ENCODE data around the gene FBLN5. TPM values are rescaled to one million over a fixed set of nuclear protein-coding genes. Genes with fewer than 3 reads are reported as not detected.

FBLN5 gene
- total RNA-seq, 2 donors from 2014 or later = 3.0 to 5.6 TPM

DNA sequence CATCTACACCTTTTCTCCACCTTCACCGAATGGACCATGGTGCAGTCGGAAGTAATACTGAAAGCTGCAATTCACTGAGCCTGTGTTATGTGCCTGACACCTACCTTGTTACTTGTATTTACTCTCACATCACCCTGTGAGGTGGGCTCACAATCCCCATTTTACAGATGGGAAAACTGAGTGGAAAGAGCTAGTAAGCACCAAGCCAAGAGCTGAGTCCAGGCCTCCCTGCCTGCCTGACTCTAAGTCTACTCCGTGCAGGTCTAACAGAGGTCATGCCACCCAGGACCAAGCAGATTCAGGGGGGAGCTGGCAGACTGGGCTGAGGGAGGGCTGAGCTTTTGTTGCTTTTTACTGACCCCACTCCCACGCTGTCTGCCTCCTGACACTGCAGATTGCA lies 51.1 kb downstream of the FBLN5 start:
- no peaks in the 10 kb centered on the region for H3K9me3 Mint-ChIP-seq
- ATAC-seq (replicated peaks in 1 of 2) (no peak), DNase-seq (no peak)
- H3K4me1 Mint-ChIP-seq (ENCODE audit: low read depth) = peaks cover 29% of the 10 kb centered on the region
- no peak overlapping the region for H3K27ac Mint-ChIP-seq
- H3K27me3 Mint-ChIP-seq (ENCODE audit: low read depth) = no peaks in the 10 kb centered on the region
- H3K36me3 Mint-ChIP-seq (ENCODE audit: insufficient read depth in 2 of 2) = no peaks in the 10 kb centered on the region
- no peak overlapping the region for H3K4me3 Mint-ChIP-seq

DNA sequence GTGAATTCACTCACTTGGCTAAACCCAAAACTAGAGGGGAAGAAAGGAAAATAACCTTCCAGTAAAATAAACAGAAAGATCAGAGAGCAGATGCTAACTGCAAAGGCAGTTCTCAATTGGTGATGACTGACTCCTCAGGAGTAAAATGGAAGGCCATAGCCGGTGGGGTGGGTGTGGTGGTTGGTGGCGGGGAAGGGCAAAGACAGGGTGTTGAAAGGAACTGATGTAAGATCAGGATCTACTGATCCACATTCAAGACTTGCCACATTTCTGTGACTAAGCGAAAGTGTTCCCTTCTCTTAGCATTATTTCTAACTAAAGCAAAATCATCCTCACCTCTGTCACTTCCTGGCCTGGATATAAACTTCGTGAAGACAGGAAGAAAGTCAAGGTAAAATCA lies 53.8 kb downstream of the FBLN5 start:
- Mint-ChIP-seq H3K36me3 (ENCODE audit: insufficient read depth in 2 of 2) (no peaks in the 10 kb centered on the region), H3K4me1 (ENCODE audit: low read depth) (peaks cover 47% of the 10 kb centered on the region), H3K9me3 (no peaks in the 10 kb centered on the region), H3K4me3 (peak overlapping the region in 1 of 2 donors; percentile 58), H3K27ac (peak overlapping the region; percentile 87), H3K27me3 (ENCODE audit: low read depth) (no peaks in the 10 kb centered on the region)
- DNase-seq (peak; percentile 47 to 49), ATAC-seq (replicated peaks in 1 of 2) (peak; percentile 63 to 72)

DNA sequence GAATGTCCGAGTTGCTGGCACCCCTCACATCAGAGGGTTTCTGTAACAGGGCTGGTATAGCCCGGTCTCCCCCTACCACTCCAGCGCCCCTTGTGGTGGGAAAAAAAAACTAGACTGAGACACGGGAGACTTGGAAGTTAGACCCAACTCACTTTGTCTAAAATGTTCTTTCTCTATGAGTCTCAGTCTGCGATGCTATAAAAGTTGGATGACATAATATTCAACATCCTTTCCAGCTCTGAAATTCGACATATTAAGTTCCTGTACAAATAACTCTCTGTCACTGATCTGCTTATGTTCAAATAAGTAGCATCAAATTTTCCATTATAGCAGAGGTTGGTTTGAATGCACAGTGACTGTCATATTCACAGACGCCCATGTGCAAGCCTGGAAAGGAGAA lies 54.5 kb downstream of the FBLN5 start:
- Mint-ChIP-seq H3K27me3 (ENCODE audit: low read depth) (no peaks in the 10 kb centered on the region), H3K4me3 (peak overlapping the region in 1 of 2 donors; percentile 58), H3K9me3 (no peaks in the 10 kb centered on the region), H3K36me3 (ENCODE audit: insufficient read depth in 2 of 2) (no peaks in the 10 kb centered on the region), H3K4me1 (ENCODE audit: low read depth) (peaks cover 47% of the 10 kb centered on the region), H3K27ac (peak overlapping the region; percentile 87)
- peak; percentile 53 to 60 for ATAC-seq (replicated peaks in 1 of 2)
- DNase-seq = peak; percentile 47 to 59

DNA sequence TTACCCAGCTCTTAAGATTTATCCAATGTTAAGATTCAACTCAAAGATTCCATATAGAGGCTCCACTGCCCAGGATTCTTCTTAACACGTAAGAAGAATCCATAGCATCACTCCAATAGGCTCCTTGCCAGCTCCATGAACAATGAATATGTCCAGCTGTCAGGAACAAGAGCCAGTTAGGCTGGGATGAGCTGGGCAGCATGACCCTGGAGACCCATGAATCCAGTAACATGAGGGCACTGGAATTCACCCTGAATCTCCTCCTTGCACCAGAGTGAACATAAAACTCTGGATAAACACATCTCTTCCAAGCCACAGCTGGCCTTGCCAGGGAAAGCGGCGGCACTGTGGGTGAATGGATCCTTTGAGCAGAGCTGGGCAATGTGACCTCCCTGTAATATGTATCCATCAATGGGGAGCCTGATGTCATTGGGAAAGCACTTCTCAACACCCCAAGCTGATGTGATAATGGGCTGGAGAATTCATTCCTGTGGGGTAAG lies 55.7 kb downstream of the FBLN5 start:
- H3K4me3 Mint-ChIP-seq = no peak overlapping the region
- no peaks in the 10 kb centered on the region for H3K36me3 Mint-ChIP-seq (ENCODE audit: insufficient read depth in 2 of 2)
- no peaks in the 10 kb centered on the region for H3K9me3 Mint-ChIP-seq
- no peak overlapping the region for H3K27ac Mint-ChIP-seq
- ATAC-seq (replicated peaks in 1 of 2) = no peak
- H3K27me3 Mint-ChIP-seq (ENCODE audit: low read depth) = no peaks in the 10 kb centered on the region
- no peak for DNase-seq
- H3K4me1 Mint-ChIP-seq (ENCODE audit: low read depth) = peaks cover 47% of the 10 kb centered on the region

DNA sequence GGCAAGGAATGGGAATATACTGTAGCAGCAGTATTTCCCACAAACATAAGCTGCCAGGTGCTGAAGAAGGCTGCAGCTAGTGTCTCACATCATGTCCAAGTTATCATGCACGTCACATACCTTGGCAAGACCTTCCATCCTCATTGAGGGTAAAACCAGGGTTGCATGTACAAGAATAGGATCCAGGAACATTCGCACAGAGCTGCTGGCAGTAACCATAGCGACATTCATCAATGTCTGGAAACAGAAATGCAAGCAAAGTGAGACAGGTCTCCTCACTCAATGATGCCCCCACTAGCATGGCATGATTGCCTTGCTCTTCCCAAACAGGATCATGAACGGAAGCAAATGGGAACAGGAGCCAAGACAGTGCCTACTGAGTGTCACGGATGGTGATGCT lies 56.4 kb downstream of the FBLN5 start:
- H3K4me1 Mint-ChIP-seq (ENCODE audit: low read depth) = peaks cover 47% of the 10 kb centered on the region
- H3K27ac Mint-ChIP-seq = no peak overlapping the region
- DNase-seq = no peak
- no peaks in the 10 kb centered on the region for H3K27me3 Mint-ChIP-seq (ENCODE audit: low read depth)
- no peak for ATAC-seq (replicated peaks in 1 of 2)
- H3K4me3 Mint-ChIP-seq = no peak overlapping the region
- no peaks in the 10 kb centered on the region for H3K36me3 Mint-ChIP-seq (ENCODE audit: insufficient read depth in 2 of 2)
- H3K9me3 Mint-ChIP-seq = no peaks in the 10 kb centered on the region

DNA sequence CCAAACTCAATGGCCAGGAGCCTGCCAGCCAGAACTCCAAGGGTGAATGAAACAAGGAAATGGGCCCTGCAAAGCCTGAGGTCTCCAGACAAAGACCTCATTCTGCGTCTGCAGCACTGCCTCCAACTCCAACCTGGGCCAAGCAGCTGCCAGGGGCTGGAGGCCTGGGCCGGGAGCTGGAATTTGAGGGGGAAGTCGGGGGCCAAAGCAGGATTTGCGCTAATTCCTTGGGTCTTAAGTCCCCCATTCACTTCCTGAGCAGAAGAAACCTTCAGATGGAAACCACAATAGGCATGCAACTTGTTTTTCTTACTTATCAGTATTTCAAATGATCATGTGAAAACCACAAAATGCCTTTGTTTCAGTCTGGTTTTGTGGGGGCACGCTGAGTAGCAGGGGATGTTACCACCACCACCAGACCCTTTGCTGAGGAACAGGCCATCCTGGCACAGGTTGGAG lies 57.2 kb downstream of the FBLN5 start:
- DNase-seq (no peak), ATAC-seq (replicated peaks in 1 of 2) (peak in 1 of 2 donors; percentile 33)
- H3K36me3 Mint-ChIP-seq (ENCODE audit: insufficient read depth in 2 of 2) = no peaks in the 10 kb centered on the region
- peak overlapping the region; percentile 72 for H3K27ac Mint-ChIP-seq
- H3K4me3 Mint-ChIP-seq = peak overlapping the region in 1 of 2 donors; percentile 21
- H3K9me3 Mint-ChIP-seq = no peaks in the 10 kb centered on the region
- peaks cover 47% of the 10 kb centered on the region for H3K4me1 Mint-ChIP-seq (ENCODE audit: low read depth)
- no peaks in the 10 kb centered on the region for H3K27me3 Mint-ChIP-seq (ENCODE audit: low read depth)

- Mint-ChIP-seq H3K4me3 (peak overlapping the region in 1 of 2 donors; percentile 21), H3K36me3 (ENCODE audit: insufficient read depth in 2 of 2) (no peaks in the 10 kb centered on the region), H3K27me3 (ENCODE audit: low read depth) (no peaks in the 10 kb centered on the region), H3K4me1 (ENCODE audit: low read depth) (peaks cover 47% of the 10 kb centered on the region), H3K9me3 (no peaks in the 10 kb centered on the region), H3K27ac (no peak overlapping the region)
- DNase-seq (no peak), ATAC-seq (replicated peaks in 1 of 2) (no peak)
Measured at GRCh38 chr14:91889477-91890211, 57.9 kb downstream of the FBLN5 start.

- Mint-ChIP-seq H3K4me3 (no peak overlapping the region), H3K9me3 (no peaks in the 10 kb centered on the region), H3K36me3 (ENCODE audit: insufficient read depth in 2 of 2) (no peaks in the 10 kb centered on the region), H3K27ac (no peak overlapping the region), H3K4me1 (ENCODE audit: low read depth) (peaks cover 44% of the 10 kb centered on the region), H3K27me3 (ENCODE audit: low read depth) (no peaks in the 10 kb centered on the region)
- no peak for ATAC-seq (replicated peaks in 1 of 2)
- no peak for DNase-seq
Measured at GRCh38 chr14:91888641-91889476, 58.6 kb downstream of the FBLN5 start.

- Mint-ChIP-seq H3K27me3 (ENCODE audit: low read depth) (no peaks in the 10 kb centered on the region), H3K9me3 (no peaks in the 10 kb centered on the region), H3K36me3 (ENCODE audit: insufficient read depth in 2 of 2) (no peaks in the 10 kb centered on the region), H3K4me3 (no peak overlapping the region), H3K27ac (no peak overlapping the region), H3K4me1 (ENCODE audit: low read depth) (peaks cover 25% of the 10 kb centered on the region)
- no peak for ATAC-seq (replicated peaks in 1 of 2)
- DNase-seq = no peak
Measured at GRCh38 chr14:91886961-91887360, 60.5 kb downstream of the FBLN5 start.

GRCh38 chr14:91885839-91886238 lies 61.7 kb downstream of the FBLN5 start:
- peaks cover 23% of the 10 kb centered on the region for H3K4me1 Mint-ChIP-seq (ENCODE audit: low read depth)
- H3K4me3 Mint-ChIP-seq = no peak overlapping the region
- no peaks in the 10 kb centered on the region for H3K9me3 Mint-ChIP-seq
- H3K27ac Mint-ChIP-seq = no peak overlapping the region
- no peaks in the 10 kb centered on the region for H3K36me3 Mint-ChIP-seq (ENCODE audit: insufficient read depth in 2 of 2)
- no peaks in the 10 kb centered on the region for H3K27me3 Mint-ChIP-seq (ENCODE audit: low read depth)
- DNase-seq (no peak), ATAC-seq (replicated peaks in 1 of 2) (no peak)

DNA sequence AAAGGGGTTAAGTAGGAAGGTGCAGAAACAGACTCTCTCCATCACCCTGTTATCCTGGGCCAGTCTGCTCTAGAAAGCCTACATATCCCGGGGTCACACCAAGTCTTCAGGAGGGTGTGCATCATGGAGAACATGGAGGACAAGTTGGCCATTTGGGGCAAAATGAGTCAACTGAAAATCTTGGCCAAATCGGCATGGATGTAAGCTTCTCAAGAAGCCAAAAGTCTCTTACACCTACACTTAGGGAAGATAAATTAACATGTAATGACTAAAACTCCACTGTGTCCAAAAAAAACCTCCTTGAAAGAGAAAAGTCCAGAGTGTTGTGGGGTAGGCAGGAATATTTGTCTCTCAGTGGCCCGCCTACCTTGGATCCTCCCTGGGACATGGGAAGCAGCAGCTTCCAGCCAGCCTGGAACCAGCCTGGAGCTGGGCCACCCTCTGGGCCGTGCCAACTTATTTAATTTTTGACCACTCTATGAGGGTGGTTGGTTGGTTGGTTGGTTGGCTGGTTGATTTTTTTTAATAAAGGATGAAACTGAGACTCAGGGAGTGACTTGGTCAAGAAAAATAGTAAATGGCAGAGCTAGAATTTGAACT lies 62.3 kb downstream of the FBLN5 start:
- DNase-seq (no peak), ATAC-seq (replicated peaks in 1 of 2) (no peak)
- Mint-ChIP-seq H3K4me1 (ENCODE audit: low read depth) (peaks cover 23% of the 10 kb centered on the region), H3K4me3 (no peak overlapping the region), H3K36me3 (ENCODE audit: insufficient read depth in 2 of 2) (no peaks in the 10 kb centered on the region), H3K9me3 (no peaks in the 10 kb centered on the region), H3K27me3 (ENCODE audit: low read depth) (no peaks in the 10 kb centered on the region), H3K27ac (no peak overlapping the region)

- Mint-ChIP-seq H3K4me1 (ENCODE audit: low read depth) (peaks cover 21% of the 10 kb centered on the region), H3K36me3 (ENCODE audit: insufficient read depth in 2 of 2) (no peaks in the 10 kb centered on the region), H3K9me3 (no peaks in the 10 kb centered on the region), H3K27me3 (ENCODE audit: low read depth) (no peaks in the 10 kb centered on the region), H3K4me3 (no peak overlapping the region), H3K27ac (no peak overlapping the region)
- DNase-seq (no peak), ATAC-seq (replicated peaks in 1 of 2) (no peak)
Measured at GRCh38 chr14:91884664-91885063, 62.8 kb downstream of the FBLN5 start.

DNA sequence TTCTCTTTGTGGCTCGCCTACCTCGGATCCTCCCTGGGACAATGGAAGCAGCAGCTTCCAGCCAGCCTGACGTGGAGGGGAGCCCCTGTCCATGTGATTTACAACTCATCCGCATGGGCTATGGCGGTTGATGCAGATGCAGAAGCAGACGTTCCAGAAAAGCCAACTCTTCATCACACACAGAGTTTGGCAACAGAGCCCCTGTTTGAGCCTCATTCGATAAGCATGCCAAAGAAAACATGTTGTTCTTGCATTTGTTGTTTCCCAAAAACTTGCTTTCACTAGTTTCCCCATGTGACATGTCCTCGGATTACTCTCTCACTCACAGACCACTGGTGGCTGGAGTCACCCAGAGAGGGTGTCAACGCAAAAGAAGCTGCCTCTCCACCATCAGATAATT lies 63.7 kb downstream of the FBLN5 start:
- Mint-ChIP-seq H3K36me3 (ENCODE audit: insufficient read depth in 2 of 2) (no peaks in the 10 kb centered on the region), H3K4me3 (no peak overlapping the region), H3K4me1 (ENCODE audit: low read depth) (peaks cover 16% of the 10 kb centered on the region), H3K27ac (no peak overlapping the region), H3K27me3 (ENCODE audit: low read depth) (no peaks in the 10 kb centered on the region), H3K9me3 (no peaks in the 10 kb centered on the region)
- ATAC-seq (replicated peaks in 1 of 2) (no peak), DNase-seq (no peak)
